ENCODE results near the gene IFT81. TPM values are rescaled to one million over a fixed set of nuclear protein-coding genes. Genes with fewer than 3 reads are reported as not detected.

The IFT81 gene
- total RNA-seq, 1 donor from 2014 or later = 4.3 TPM

DNA sequence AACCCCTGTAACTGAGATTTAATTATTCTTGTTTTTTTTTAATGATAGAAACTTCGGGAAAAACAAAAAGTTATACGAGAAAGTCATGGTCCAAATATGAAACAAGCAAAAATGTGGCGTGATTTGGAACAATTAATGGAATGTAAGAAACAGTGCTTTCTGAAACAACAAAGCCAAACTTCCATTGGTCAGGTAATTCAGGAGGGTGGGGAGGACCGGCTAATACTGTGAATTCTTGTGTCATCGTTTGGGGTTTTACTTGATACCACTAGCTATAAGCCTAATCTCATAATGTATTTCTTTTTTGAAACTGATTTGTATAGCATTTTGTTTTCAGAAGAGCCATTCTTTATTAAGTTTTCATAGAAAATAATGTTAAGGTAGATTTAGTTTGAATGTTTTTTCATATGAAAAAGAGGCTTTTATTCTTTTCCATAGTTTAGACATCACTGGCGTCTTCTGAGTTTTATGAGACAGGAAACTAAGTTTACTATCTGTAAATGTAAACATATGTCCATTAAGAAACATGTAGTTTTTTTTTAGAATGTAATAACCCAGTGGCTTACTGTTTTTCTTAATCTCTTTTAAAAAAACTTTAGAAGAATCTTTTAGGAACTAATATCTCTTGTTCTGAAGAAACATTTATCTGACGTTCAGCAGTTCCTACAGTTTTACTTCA, 94.0 kb downstream of the IFT81 start:
- ATAC-seq (ENCODE audit: low read depth) (no peak), DNase-seq (no peak)
- Mint-ChIP-seq H3K9me3 (peaks cover 2% of the 10 kb centered on the region), H3K4me3 (no peak overlapping the region), H3K27ac (no peak overlapping the region), H3K36me3 (ENCODE audit: low read depth) (peaks cover 4% of the 10 kb centered on the region), H3K27me3 (no peaks in the 10 kb centered on the region), H3K4me1 (no peaks in the 10 kb centered on the region)
- POLR2A ChIA-PET = no interaction called here
- intact Hi-C loops (cut with micrococcal nuclease) = no loop called here
- TF ChIP-seq, protein P1, sequence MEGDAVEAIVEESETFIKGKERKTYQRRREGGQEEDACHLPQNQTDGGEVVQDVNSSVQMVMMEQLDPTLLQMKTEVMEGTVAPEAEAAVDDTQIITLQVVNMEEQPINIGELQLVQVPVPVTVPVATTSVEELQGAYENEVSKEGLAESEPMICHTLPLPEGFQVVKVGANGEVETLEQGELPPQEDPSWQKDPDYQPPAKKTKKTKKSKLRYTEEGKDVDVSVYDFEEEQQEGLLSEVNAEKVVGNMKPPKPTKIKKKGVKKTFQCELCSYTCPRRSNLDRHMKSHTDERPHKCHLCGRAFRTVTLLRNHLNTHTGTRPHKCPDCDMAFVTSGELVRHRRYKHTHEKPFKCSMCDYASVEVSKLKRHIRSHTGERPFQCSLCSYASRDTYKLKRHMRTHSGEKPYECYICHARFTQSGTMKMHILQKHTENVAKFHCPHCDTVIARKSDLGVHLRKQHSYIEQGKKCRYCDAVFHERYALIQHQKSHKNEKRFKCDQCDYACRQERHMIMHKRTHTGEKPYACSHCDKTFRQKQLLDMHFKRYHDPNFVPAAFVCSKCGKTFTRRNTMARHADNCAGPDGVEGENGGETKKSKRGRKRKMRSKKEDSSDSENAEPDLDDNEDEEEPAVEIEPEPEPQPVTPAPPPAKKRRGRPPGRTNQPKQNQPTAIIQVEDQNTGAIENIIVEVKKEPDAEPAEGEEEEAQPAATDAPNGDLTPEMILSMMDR (IDR thresholded peaks at IDR 0.05) = no peak
- CTCF ChIA-PET = no interaction called here

DNA sequence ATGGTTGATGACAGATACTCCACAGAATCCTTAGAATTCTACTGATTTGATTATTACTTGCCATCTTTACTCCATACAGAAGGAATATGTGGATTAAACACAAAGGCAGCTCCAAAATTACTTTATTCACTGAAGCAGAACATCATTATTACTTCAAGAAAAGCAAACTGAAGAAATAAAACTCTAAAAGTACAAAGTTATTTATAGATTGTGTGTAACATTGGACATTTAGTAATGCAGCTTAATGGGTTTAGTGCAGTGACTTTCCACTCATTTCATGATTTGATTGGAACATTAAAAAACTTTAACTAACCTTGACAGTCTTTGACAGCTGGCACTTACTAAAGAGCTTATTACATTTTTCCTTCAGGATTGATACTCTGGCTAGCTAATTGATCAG, 97.9 kb downstream of the IFT81 start:
- Mint-ChIP-seq H3K4me3 (no peak overlapping the region), H3K9me3 (no peaks in the 10 kb centered on the region), H3K4me1 (no peaks in the 10 kb centered on the region), H3K27me3 (no peaks in the 10 kb centered on the region), H3K27ac (no peak overlapping the region), H3K36me3 (ENCODE audit: low read depth) (no peaks in the 10 kb centered on the region)
- ChIA-PET POLR2A (no interaction called here), CTCF (no interaction called here)
- TF ChIP-seq, protein P1 (IDR thresholded peaks at IDR 0.05) = no peak
- DNase-seq (no peak), ATAC-seq (ENCODE audit: low read depth) (no peak)
- intact Hi-C loops (cut with micrococcal nuclease) = no loop called here

DNA sequence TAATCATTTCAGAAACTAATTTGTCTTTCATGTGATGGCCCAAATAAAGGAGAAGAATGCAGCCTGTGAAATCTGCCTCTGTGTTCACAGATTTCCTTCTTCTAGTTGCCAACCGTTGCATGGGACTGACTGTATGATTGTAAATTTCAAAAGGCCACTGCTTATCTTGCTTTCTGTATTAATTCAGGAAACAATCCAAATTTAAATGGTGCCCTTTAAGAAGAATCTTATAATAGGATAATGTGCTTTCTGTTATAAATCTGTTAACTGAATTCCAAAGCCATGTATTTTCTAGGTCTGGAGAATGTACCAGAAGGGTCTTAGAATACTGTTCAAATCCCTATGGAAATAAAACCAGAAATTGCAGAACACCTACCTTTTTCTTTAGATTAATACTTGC, 98.3 kb downstream of the IFT81 start:
- H3K27ac Mint-ChIP-seq = no peak overlapping the region
- DNase-seq (no peak), ATAC-seq (ENCODE audit: low read depth) (no peak)
- H3K4me1 Mint-ChIP-seq = no peaks in the 10 kb centered on the region
- no peaks in the 10 kb centered on the region for H3K36me3 Mint-ChIP-seq (ENCODE audit: low read depth)
- intact Hi-C loops (cut with micrococcal nuclease) = no loop called here
- ChIA-PET CTCF (no interaction called here), POLR2A (no interaction called here)
- TF ChIP-seq, protein P1 (IDR thresholded peaks at IDR 0.05) = no peak
- H3K9me3 Mint-ChIP-seq = no peaks in the 10 kb centered on the region
- no peak overlapping the region for H3K4me3 Mint-ChIP-seq
- H3K27me3 Mint-ChIP-seq = no peaks in the 10 kb centered on the region

DNA sequence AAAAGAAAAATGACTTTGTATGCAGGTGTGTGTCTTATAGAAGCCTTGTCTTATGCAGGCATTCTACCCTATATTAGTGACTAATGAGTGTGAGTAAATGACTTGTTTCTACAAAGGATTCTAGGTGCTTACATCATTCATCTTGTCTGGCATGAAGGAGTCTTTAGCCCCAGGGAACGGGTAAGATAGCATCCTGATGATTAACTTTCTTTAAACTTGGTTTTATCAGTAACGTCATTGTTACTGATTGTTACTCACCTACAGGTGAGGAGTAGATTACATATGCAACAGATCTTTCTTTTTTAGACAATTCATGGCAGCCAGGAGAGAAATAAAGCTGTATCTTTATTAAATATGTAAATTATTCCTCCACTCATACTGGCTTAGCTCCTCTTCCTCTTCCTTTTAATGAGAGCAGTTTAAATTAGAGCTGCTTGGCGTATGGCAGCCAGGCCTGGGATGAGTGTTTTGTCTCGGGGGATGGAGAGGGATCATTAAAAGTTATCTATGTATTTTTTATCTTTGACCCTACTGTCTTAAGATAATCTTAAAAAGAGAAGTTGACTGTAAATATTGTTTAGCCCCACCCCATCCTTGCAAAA, 99.7 kb downstream of the IFT81 start:
- no peak for ATAC-seq (ENCODE audit: low read depth)
- TF ChIP-seq, protein P1 (IDR thresholded peaks at IDR 0.05) = no peak
- H3K9me3 Mint-ChIP-seq = no peaks in the 10 kb centered on the region
- H3K27ac Mint-ChIP-seq = no peak overlapping the region
- H3K4me1 Mint-ChIP-seq = no peaks in the 10 kb centered on the region
- no peaks in the 10 kb centered on the region for H3K27me3 Mint-ChIP-seq
- CTCF ChIA-PET = no interaction called here
- intact Hi-C loops (cut with micrococcal nuclease) = no loop called here
- H3K4me3 Mint-ChIP-seq = no peak overlapping the region
- POLR2A ChIA-PET = interaction anchor here (0.5 kb wide), 1 partner anchor 208 kb away, joined by 5 read pairs; no protein-coding TSS in a partner anchor
- DNase-seq = no peak
- H3K36me3 Mint-ChIP-seq (ENCODE audit: low read depth) = no peaks in the 10 kb centered on the region

DNA sequence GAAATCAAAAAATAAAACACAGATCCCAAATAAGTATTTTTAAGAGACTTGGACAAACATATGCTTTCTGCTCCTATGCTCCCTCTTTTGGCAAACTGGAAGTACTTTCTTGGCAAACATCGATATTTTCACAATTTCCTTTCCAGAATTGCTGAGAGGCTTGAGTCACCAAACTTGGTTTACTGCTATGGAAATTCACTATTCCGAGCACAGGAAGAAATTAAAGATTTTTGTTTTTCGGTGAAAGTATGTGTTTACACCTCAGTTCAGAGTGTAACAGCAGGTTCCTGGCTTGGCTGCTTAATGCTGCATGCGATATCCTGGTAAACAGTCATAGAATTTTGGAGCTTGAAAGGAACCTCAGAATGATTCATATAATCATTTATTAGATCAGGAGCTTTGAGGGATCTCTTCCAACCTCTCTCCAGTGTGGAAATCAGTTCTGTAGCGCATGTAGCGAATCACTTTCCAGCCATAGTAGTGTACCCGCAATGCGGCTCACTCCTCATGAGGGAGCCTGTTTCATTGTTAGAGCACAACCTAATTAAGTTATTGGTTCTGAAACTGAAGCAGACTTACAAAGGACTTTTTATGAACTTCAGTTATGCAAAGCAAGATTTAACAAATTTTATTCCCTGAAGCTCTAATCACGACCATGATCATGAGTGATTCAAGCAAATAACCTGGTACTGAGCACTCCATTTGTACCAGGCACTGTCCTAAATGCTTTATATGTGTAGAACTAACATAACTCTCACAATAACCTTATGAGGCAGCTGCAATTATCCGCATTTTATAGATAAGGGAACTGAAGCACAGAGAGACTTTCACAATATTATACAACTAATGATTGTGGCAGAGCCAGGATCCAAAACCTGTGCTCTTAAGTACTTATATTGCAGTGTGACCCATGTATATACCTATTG, 100.5 kb downstream of the IFT81 start:
- DNase-seq (no peak), ATAC-seq (ENCODE audit: low read depth) (no peak)
- Mint-ChIP-seq H3K27ac (no peak overlapping the region), H3K4me3 (no peak overlapping the region), H3K36me3 (ENCODE audit: low read depth) (no peaks in the 10 kb centered on the region), H3K9me3 (no peaks in the 10 kb centered on the region), H3K27me3 (no peaks in the 10 kb centered on the region), H3K4me1 (no peaks in the 10 kb centered on the region)
- TF ChIP-seq, protein P1 (IDR thresholded peaks at IDR 0.05) = no peak
- intact Hi-C loops (cut with micrococcal nuclease) = no loop called here
- ChIA-PET POLR2A (no interaction called here), CTCF (interaction anchor here (1.4 kb wide), 1 partner anchor 17 kb away, joined by 3 read pairs; no protein-coding TSS in a partner anchor)
